Measurements from ENCODE around the gene KAZN.

The KAZN gene

GRCh38 chr1:14983277-14983676, 384.8 kb downstream of the KAZN start:
- no peak for DNase-seq (ENCODE audit: low read depth)

- no peak for DNase-seq (ENCODE audit: low read depth)
Observed at GRCh38 chr1:14986168-14986567, 387.7 kb downstream of the KAZN start.

- DNase-seq (ENCODE audit: low read depth), result no peak
Observed at GRCh38 chr1:14987829-14988603, 389.5 kb downstream of the KAZN start.

- no peak for DNase-seq (ENCODE audit: low read depth)
Observed at GRCh38 chr1:14988636-14989035, 390.2 kb downstream of the KAZN start.

- DNase-seq (ENCODE audit: low read depth), result no peak
Observed at GRCh38 chr1:14989931-14990728, 391.6 kb downstream of the KAZN start.

GRCh38 chr1:14993414-14993813, 394.9 kb downstream of the KAZN start:
- no peak for DNase-seq (ENCODE audit: low read depth)

- no peak for DNase-seq (ENCODE audit: low read depth)
Observed at GRCh38 chr1:14994148-14994547, 395.7 kb downstream of the KAZN start.

- DNase-seq (ENCODE audit: low read depth), result no peak
Observed at GRCh38 chr1:14994841-14995437, 396.5 kb downstream of the KAZN start.

- DNase-seq (ENCODE audit: low read depth), result peak; percentile 87
Observed at GRCh38 chr1:14996133-14997050, 397.9 kb downstream of the KAZN start.

GRCh38 chr1:14997646-14998276, 399.3 kb downstream of the KAZN start:
- DNase-seq (ENCODE audit: low read depth), result peak; percentile 10

GRCh38 chr1:14999441-14999840, 401.0 kb downstream of the KAZN start:
- no peak for DNase-seq (ENCODE audit: low read depth)

- no peak for DNase-seq (ENCODE audit: low read depth)
Observed at GRCh38 chr1:15000030-15000429, 401.5 kb downstream of the KAZN start.

GRCh38 chr1:15000671-15001070, 402.2 kb downstream of the KAZN start:
- no peak for DNase-seq (ENCODE audit: low read depth)

GRCh38 chr1:15001317-15001915, 402.9 kb downstream of the KAZN start:
- no peak for DNase-seq (ENCODE audit: low read depth)

- DNase-seq (ENCODE audit: low read depth), result no peak
Observed at GRCh38 chr1:15002325-15002724, 403.8 kb downstream of the KAZN start.

GRCh38 chr1:15004396-15004795, 405.9 kb downstream of the KAZN start:
- no peak for DNase-seq (ENCODE audit: low read depth)

GRCh38 chr1:15005116-15005515, 406.6 kb downstream of the KAZN start:
- no peak for DNase-seq (ENCODE audit: low read depth)

GRCh38 chr1:15007368-15007767, 408.9 kb downstream of the KAZN start:
- no peak for DNase-seq (ENCODE audit: low read depth)

- DNase-seq (ENCODE audit: low read depth), result no peak
Observed at GRCh38 chr1:15007842-15008241, 409.4 kb downstream of the KAZN start.

- no peak for DNase-seq (ENCODE audit: low read depth)
Observed at GRCh38 chr1:15008783-15009729, 410.6 kb downstream of the KAZN start.
